ENCODE results near the gene ZNF248.
"Not testable (repeated sequence)": the region's sequence is repeated elsewhere in the genome, so short reads cannot be mapped to it uniquely, and the experiment has no call there.

The ZNF248 gene

GRCh38 chr10:37738241-37738640 lies 119.2 kb downstream of the ZNF248 start:
- DNase-seq = not testable (repeated sequence)

- DNase-seq = no peak
Observed at GRCh38 chr10:37737336-37737735, 120.1 kb downstream of the ZNF248 start.

- DNase-seq = no peak
Observed at GRCh38 chr10:37736120-37736519, 121.3 kb downstream of the ZNF248 start.

GRCh38 chr10:37734971-37735370 lies 122.4 kb downstream of the ZNF248 start:
- no peak for DNase-seq

Data from NCI-H226 (cell line).